Measurements from ENCODE around the gene RNF8.

- TF ChIP-seq CTCF (tag by site-specific recombination; IDR thresholded peaks at IDR 0.05) (no peak), ZNF274 (IDR thresholded peaks at IDR 0.05; ENCODE audit: low read length) (no peak), ZNF274 (tag by site-specific recombination; IDR thresholded peaks at IDR 0.05; ENCODE audit: borderline replicate concordance) (no peak), ZNF202 (tag by site-specific recombination; IDR thresholded peaks at IDR 0.05; ENCODE audit: borderline replicate concordance) (no peak), YY1 (tag by site-specific recombination; IDR thresholded peaks at IDR 0.05) (no peak), ZNF473 (tag by site-specific recombination; IDR thresholded peaks at IDR 0.05) (no peak)
Measured at GRCh38 chr6:37391120-37391519, 37.3 kb downstream of the RNF8 start.

Data from HEK293 (cell line).